ENCODE data around the gene EFS. TPM values are rescaled to one million over a fixed set of nuclear protein-coding genes. Genes with fewer than 3 reads are reported as not detected.

EFS gene
- total RNA-seq, 1 donor from 2014 or later = 69.6 TPM

DNA sequence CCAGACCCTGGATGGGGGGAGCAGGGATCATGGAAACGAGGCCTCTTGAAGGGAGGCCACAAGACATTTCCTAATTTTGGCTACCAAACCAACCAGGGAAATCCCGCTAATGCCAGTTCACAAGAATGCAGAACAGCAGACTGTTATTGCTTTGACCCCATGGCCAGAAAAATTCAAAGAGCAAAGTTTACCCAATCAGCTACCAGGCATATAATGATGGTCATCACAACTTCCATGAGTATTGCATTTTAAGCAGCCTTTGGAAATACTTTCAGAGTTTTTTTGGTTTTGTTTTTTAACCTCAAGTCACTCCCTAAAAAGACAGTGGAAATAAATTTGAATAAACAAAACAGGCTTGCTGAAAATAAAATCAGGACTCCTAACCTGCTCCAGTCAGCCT lies 7.5 kb upstream of the EFS start, which contains the start of gene IL25:
Gene IL25, plus strand, starts transcription at position 301 of the 400 bp plus-strand sequence.
- Mint-ChIP-seq H3K4me1 (ENCODE audit: low read depth) (no peaks in the 10 kb centered on the region), H3K36me3 (ENCODE audit: insufficient read depth) (no peaks in the 10 kb centered on the region), H3K9me3 (ENCODE audit: low read depth) (no peaks in the 10 kb centered on the region), H3K27ac (no peak within 1 kb of the TSS), H3K4me3 (ENCODE audit: low read depth) (no peak within 1 kb of the TSS), H3K27me3 (peaks cover 19% of the 10 kb centered on the region)
- TF ChIP-seq, protein P1, sequence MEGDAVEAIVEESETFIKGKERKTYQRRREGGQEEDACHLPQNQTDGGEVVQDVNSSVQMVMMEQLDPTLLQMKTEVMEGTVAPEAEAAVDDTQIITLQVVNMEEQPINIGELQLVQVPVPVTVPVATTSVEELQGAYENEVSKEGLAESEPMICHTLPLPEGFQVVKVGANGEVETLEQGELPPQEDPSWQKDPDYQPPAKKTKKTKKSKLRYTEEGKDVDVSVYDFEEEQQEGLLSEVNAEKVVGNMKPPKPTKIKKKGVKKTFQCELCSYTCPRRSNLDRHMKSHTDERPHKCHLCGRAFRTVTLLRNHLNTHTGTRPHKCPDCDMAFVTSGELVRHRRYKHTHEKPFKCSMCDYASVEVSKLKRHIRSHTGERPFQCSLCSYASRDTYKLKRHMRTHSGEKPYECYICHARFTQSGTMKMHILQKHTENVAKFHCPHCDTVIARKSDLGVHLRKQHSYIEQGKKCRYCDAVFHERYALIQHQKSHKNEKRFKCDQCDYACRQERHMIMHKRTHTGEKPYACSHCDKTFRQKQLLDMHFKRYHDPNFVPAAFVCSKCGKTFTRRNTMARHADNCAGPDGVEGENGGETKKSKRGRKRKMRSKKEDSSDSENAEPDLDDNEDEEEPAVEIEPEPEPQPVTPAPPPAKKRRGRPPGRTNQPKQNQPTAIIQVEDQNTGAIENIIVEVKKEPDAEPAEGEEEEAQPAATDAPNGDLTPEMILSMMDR (IDR thresholded peaks at IDR 0.05; ENCODE audit: unreplicated experiment) = no peak
- DNase-seq (ENCODE audit: low spot score, unreplicated experiment) = no peak

DNA sequence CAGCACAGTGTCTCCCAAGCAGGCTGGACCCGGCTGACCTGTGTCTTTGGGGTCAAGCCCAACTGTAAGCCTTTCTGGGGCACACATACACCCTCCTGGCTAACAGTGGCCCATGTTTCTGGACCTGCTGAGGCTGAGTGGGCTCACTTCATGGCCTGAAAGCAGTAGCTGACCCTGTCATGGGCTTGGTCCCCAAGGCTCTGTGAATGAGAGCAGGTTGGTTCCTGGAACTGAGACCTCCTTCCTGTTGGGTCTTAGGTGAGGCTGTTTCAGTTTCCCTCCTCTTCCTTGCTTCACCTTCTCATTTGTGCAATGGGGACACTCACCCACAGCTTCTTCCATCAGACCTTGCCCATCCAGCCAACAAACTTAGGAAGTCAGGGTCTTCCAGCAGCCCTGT lies 6.9 kb upstream of the EFS start:
- H3K4me1 Mint-ChIP-seq (ENCODE audit: low read depth) = peaks cover 2% of the 10 kb centered on the region
- H3K36me3 Mint-ChIP-seq (ENCODE audit: insufficient read depth) = no peaks in the 10 kb centered on the region
- TF ChIP-seq, protein P1 (IDR thresholded peaks at IDR 0.05; ENCODE audit: unreplicated experiment) = no peak
- H3K9me3 Mint-ChIP-seq (ENCODE audit: low read depth) = no peaks in the 10 kb centered on the region
- H3K27ac Mint-ChIP-seq = no peak overlapping the region
- no peak overlapping the region for H3K4me3 Mint-ChIP-seq (ENCODE audit: low read depth)
- DNase-seq (ENCODE audit: low spot score, unreplicated experiment) = no peak
- H3K27me3 Mint-ChIP-seq = peaks cover 15% of the 10 kb centered on the region

DNA sequence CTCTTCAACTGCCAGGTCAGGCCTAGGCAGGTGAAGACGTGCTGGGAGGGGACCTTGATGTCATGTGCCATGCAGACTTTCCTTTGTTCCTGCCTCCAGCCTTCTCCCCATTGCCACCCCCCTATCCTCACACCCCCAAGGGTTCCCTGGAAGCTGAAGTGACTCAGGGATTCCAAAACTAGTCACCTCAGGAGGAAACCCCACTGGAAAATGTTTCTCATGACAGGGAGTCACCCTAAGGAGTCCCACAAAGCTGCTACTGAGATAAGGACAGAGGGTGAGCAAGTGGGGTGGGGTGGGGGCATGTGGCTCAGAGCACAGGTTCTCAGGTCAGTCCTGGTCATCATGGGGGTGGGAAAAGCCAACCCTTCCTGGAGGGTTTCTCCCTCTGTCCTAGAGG lies 5.2 kb upstream of the EFS start:
- Mint-ChIP-seq H3K4me3 (ENCODE audit: low read depth) (no peak overlapping the region), H3K36me3 (ENCODE audit: insufficient read depth) (no peaks in the 10 kb centered on the region), H3K27ac (no peak overlapping the region), H3K4me1 (ENCODE audit: low read depth) (peaks cover 7% of the 10 kb centered on the region), H3K27me3 (peaks cover 13% of the 10 kb centered on the region), H3K9me3 (ENCODE audit: low read depth) (no peaks in the 10 kb centered on the region)
- TF ChIP-seq, protein P1 (IDR thresholded peaks at IDR 0.05; ENCODE audit: unreplicated experiment) = no peak
- DNase-seq (ENCODE audit: low spot score, unreplicated experiment) = no peak

DNA sequence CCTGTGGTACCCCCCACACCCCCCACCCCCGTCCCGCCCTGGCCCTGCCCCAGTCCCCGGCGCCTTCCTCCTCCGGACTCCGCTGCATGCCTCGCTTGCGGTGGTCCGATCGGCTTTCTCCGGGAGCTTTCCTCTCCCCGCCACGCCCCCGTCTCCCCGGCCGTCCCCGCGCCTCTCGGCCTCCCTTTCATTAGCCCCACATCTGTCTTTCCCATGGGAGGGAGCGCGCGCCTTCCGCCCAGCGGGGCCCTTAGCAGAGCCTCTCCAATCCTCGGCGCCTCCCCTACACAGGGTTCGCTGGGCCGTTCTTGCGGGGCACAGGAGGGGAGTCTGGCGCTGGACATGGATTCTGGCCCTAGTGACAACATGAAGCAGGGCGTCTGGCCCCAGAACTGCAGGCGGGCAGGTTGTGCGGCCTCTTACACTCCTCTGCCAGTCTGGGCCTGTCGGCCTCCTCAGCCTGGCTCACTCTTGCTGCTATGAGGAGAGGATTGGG lies 1.5 kb upstream of the EFS start:
- Mint-ChIP-seq H3K4me1 (ENCODE audit: low read depth) (peaks cover 21% of the 10 kb centered on the region), H3K9me3 (ENCODE audit: low read depth) (no peaks in the 10 kb centered on the region), H3K27ac (peak overlapping the region; percentile 93), H3K4me3 (ENCODE audit: low read depth) (peak overlapping the region; percentile 71), H3K27me3 (peaks cover 11% of the 10 kb centered on the region), H3K36me3 (ENCODE audit: insufficient read depth) (no peaks in the 10 kb centered on the region)
- DNase-seq (ENCODE audit: low spot score, unreplicated experiment) = peak; percentile 68
- TF ChIP-seq, protein P1 (IDR thresholded peaks at IDR 0.05; ENCODE audit: unreplicated experiment) = no peak

DNA sequence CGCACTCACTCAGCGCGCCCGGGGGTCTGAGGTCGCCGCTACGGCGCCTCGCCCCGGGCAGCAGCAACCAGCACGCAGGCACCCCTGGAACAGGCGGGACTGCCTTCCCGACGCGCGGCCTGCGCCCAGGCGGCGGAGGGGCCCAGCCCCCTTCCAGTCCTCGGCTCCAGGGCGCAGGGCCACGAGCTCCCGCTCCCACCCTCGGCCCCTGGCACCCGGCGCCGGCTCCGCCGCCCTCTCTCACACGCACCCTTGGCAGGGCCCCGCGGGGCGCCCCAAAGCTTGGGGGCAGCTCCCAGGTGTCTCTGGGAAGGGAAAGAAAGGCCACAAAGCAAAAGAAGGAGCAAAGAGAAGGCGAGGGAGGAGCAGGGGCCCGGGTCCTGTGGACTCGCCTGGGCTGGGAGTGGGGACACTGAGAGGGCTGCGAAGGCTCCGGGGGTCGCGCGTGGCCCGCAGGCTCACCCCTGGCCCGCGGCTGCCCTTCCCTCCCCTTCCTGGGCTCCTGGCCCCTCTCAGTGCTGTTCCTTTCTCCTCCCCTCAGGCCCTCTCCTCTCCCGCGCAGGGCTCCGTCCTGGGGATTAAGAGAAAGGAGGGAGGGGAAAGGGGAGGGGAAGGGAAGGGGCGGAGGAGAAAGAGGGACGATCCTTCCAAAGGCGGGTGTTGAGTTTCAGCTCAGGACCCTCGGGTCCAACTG lies 907 bp upstream of the EFS start:
- peak; percentile 57 for DNase-seq (ENCODE audit: low spot score, unreplicated experiment)
- Mint-ChIP-seq H3K27ac (peak overlapping the region; percentile 52), H3K9me3 (ENCODE audit: low read depth) (no peaks in the 10 kb centered on the region), H3K4me1 (ENCODE audit: low read depth) (peaks cover 24% of the 10 kb centered on the region), H3K36me3 (ENCODE audit: insufficient read depth) (peaks cover 2% of the 10 kb centered on the region), H3K4me3 (ENCODE audit: low read depth) (peak overlapping the region; percentile 71), H3K27me3 (peaks cover 6% of the 10 kb centered on the region)
- TF ChIP-seq, protein P1 (IDR thresholded peaks at IDR 0.05; ENCODE audit: unreplicated experiment) = no peak
